Nucleus accumbens (tissue), 56 donors: ENCODE results near the gene ITCH.
A peak's percentile ranks its signal among the peaks of the same experiment; 100 is the strongest.

Source experiments
- DNase-seq, 56 donors: peaks; one replicate each; lab custom pipeline; 2025; lab: John Stamatoyannopoulos, UW

The ITCH gene

GRCh38 chr20:34540596-34541263 lies 177.7 kb downstream of the ITCH start:
- DNase-seq, result no peak

GRCh38 chr20:34541264-34541901 lies 178.3 kb downstream of the ITCH start:
- no peak for DNase-seq

GRCh38 chr20:34541917-34542316 lies 178.8 kb downstream of the ITCH start:
- DNase-seq, result no peak

- DNase-seq, result no peak
Measured at GRCh38 chr20:34542439-34542838, 179.4 kb downstream of the ITCH start.

- no peak for DNase-seq
Measured at GRCh38 chr20:34543463-34544056, 180.5 kb downstream of the ITCH start.

- DNase-seq, result no peak
Measured at GRCh38 chr20:34544109-34544796, 181.2 kb downstream of the ITCH start.

- DNase-seq, result no peak
Measured at GRCh38 chr20:34546751-34547181, 183.7 kb downstream of the ITCH start.

- no peak for DNase-seq
Measured at GRCh38 chr20:34547844-34548613, 185.0 kb downstream of the ITCH start.

- peak in 5 of 56 donors; percentile 11 to 29 (median 21) for DNase-seq
Measured at GRCh38 chr20:34549291-34549928, 186.3 kb downstream of the ITCH start.

GRCh38 chr20:34549929-34550305 lies 186.8 kb downstream of the ITCH start:
- no peak for DNase-seq

GRCh38 chr20:34552569-34552968 lies 189.5 kb downstream of the ITCH start:
- no peak for DNase-seq

GRCh38 chr20:34553366-34553867 lies 190.3 kb downstream of the ITCH start:
- no peak for DNase-seq

GRCh38 chr20:34557936-34558319 lies 194.9 kb downstream of the ITCH start:
- DNase-seq, result peak in 8 of 56 donors; percentile 18 to 47 (median 32)

GRCh38 chr20:34558320-34559218 lies 195.5 kb downstream of the ITCH start, which contains the start of gene MAP1LC3A:
MAP1LC3A (plus strand) TSS chr20:34558718; CDS start chr20:34558869, 151 bp downstream.
- peak; percentile 32 to 98 (median 87) for DNase-seq

- DNase-seq, result peak in 18 of 56 donors; percentile 24 to 62 (median 39)
Measured at GRCh38 chr20:34559311-34560140, 196.5 kb downstream of the ITCH start.

GRCh38 chr20:34560141-34560523 lies 197.1 kb downstream of the ITCH start:
- peak in 49 of 56 donors; percentile 15 to 87 (median 56) for DNase-seq

GRCh38 chr20:34560614-34561013 lies 197.5 kb downstream of the ITCH start:
- peak in 2 of 56 donors; percentile 23 to 55 for DNase-seq
